Fibroblast of pulmonary artery (primary cell): Measurements from ENCODE around the gene SLC25A29.
"Not testable (repeated sequence)": the region's sequence is repeated elsewhere in the genome, so short reads cannot be mapped to it uniquely, and the experiment has no call there.

ENCODE experiments used
- DNase-seq: peaks from one replicate; pipeline ENCODE4 v3.0.0-alpha.2; 2010; ENCODE audit warnings: low read depth
- H3K4me3 ChIP-seq: replicated peaks from 2 replicates; pipeline ENCODE4 v1.5.1; 2011; ENCODE audit warnings: low read depth, mild to moderate bottlenecking, control low read depth, low read length, moderate library complexity
- CTCF ChIP-seq: IDR thresholded peaks from 2 replicates; pipeline ENCODE4 v1.5.1; 2011; ENCODE audit warnings: mild to moderate bottlenecking, control low read depth, low read length, inconsistent platforms; ENCODE audit errors: missing control alignments

The SLC25A29 gene

GRCh38 chr14:100345711-100346110, 39.5 kb upstream of the SLC25A29 start:
- TF ChIP-seq CTCF: no peak
- no peak overlapping the region for H3K4me3 ChIP-seq
- no peak for DNase-seq

- H3K4me3 ChIP-seq, DNase-seq: not testable (repeated sequence)
Measured at GRCh38 chr14:100344657-100345056, 38.4 kb upstream of the SLC25A29 start.

- DNase-seq: not testable (repeated sequence)
Measured at GRCh38 chr14:100342826-100343225, 36.6 kb upstream of the SLC25A29 start.

DNA sequence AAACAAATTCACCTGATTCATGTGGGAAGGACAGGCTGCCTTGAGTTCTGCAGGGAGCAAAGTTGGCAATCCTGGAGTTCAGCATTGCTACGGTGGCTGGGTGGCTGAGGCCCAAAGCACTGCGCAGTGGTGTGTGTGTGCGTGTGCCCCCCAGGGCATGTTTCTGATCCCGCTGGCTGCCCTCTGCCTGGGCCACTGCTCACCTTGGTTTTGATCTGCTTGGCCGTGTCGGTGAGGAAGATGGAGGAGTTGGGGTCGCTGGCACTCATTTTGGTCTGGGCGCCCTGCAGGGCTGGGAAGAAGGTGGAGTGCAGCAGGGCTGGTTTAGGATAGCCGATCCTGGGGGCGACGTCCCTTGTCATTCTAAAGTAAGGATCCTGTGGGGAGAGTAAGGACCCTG, 36.0 kb upstream of the SLC25A29 start:
- no peak for TF ChIP-seq CTCF
- no peak for DNase-seq

More at GRCh38 chr14:100342826-100343225, 36.6 kb upstream of the SLC25A29 start:
- H3K4me3 ChIP-seq: not testable (repeated sequence)

GRCh38 chr14:100341301-100342031, 35.2 kb upstream of the SLC25A29 start:
- TF ChIP-seq CTCF: no peak
- peak; percentile 90 for DNase-seq
- no peak overlapping the region for H3K4me3 ChIP-seq

More for the DNA sequence above, 36.0 kb upstream of the SLC25A29 start:
- no peak overlapping the region for H3K4me3 ChIP-seq

DNA sequence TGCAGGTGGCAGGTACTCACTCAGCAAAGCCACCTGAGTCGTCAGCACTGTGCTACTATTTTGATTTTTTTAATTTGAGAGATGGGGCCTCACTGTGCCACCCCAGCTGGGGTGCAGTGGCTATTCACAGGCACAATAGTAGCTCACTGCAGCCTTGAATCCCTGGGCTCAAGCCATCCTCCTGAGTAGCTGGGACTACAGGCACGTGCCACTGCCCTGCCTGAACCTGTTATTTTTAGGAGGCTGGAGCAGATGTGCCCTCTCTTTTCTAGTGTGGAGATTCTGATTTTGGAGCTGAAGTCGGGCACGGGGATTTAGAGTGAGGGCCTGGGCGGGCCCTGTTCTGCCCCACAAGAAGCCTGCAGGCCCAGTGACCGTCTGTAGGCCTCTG, 34.2 kb upstream of the SLC25A29 start:
- no peak overlapping the region for H3K4me3 ChIP-seq
- no peak for TF ChIP-seq CTCF
- no peak for DNase-seq

DNA sequence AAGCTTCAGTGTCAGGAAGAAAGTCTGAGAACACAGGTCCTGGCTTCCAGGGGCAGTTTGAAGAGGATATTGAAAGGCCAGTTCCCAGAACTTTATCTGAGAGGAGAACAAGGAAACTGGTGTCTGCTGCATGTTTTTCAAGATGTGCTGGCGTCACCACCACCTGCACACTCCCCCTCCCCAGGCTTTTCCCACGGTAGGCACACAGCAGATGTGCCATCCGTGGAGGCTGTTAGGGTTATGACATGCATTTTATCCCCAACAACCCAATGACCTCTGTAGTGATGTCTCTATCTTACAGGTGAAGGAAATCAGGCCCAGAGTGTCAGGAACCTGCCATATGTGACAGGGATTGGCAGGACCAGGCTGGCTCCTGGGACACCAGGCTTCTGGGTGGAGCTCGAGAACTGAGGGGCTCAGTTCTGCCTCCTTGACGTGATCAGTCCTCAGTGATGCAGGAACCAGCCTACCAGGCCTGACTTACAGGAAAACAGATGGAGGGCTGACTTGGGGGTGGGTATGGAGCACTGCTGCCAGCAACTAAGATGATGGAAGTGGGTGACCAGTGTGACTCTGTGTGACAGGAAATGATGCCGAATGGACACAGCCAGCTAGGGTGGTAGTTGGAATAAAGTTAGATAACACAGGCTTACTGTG, 33.6 kb upstream of the SLC25A29 start:
- no peak for TF ChIP-seq CTCF
- H3K4me3 ChIP-seq: no peak overlapping the region

More for the DNA sequence above, 33.6 kb upstream of the SLC25A29 start:
- DNase-seq: no peak
